Fibroblast of lung (primary cell): ENCODE data around the gene OSBPL9.

Experiments used
- EZH2 ChIP-seq: IDR thresholded peaks from 2 replicates; pipeline ENCODE4 v1.5.1; 2012; ENCODE audit warnings: low read length, control low read depth, mild to moderate bottlenecking; ENCODE audit errors: missing control alignments
- TF ChIP-seq, protein P1 (sequence below), 2 donors: IDR thresholded peaks in 1 of 2; conservative IDR thresholded peaks in 1 of 2; 1 replicate in 1 of 2; 2 replicates in 1 of 2; pipeline ENCODE4 v1.5.1; 2011 to 2012; ENCODE audit warnings: low read length in 2 of 2, control low read depth in 1 of 2, inconsistent platforms in 1 of 2, low read depth in 1 of 2, mild to moderate bottlenecking in 1 of 2

DNA sequence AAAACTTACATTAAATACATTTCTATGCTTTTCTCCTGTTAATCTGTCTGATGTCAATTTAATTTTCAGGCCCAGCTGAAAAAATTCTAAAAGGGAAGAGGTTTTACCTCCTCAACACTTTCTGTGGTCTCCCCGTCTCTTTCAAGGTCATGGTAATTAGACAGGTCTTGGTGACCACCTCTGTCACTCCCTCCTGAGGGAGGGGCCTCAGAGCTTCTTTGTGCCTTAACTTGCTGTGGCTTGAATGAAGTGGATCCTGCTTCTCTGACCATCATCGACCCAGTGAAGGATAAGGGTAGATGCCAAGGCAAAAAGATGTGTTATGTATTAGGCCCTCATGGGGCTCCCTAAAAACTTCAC is 40.8 kb upstream of the OSBPL9 start:
- no peak for TF ChIP-seq EZH2
- TF ChIP-seq, protein P1, sequence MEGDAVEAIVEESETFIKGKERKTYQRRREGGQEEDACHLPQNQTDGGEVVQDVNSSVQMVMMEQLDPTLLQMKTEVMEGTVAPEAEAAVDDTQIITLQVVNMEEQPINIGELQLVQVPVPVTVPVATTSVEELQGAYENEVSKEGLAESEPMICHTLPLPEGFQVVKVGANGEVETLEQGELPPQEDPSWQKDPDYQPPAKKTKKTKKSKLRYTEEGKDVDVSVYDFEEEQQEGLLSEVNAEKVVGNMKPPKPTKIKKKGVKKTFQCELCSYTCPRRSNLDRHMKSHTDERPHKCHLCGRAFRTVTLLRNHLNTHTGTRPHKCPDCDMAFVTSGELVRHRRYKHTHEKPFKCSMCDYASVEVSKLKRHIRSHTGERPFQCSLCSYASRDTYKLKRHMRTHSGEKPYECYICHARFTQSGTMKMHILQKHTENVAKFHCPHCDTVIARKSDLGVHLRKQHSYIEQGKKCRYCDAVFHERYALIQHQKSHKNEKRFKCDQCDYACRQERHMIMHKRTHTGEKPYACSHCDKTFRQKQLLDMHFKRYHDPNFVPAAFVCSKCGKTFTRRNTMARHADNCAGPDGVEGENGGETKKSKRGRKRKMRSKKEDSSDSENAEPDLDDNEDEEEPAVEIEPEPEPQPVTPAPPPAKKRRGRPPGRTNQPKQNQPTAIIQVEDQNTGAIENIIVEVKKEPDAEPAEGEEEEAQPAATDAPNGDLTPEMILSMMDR (conservative IDR thresholded peaks at IDR 0.05 in 1 of 2, IDR thresholded peaks at IDR 0.05 in 1 of 2; ENCODE audit: low read depth in 1 of 2, low read length in 2 of 2), result no peak
